GM12891 (cell line): ENCODE data around the gene RNU6-7. TPM values are rescaled to one million over a fixed set of nuclear protein-coding genes. Genes with fewer than 3 reads are reported as not detected.
A peak's percentile ranks its signal among the peaks of the same experiment; 100 is the strongest.

ENCODE experiments used
- DNase-seq: peaks from one replicate; pipeline ENCODE4 v3.0.0; 2011; ENCODE audit warnings: low spot score; ENCODE audit not compliant: insufficient read length
- FAIRE-seq: peaks from 2 replicates; lab custom pipeline; 2011; peaks lifted over from hg19 to GRCh38; lab: Jason Lieb, UNC
- PAX5 ChIP-seq: IDR thresholded peaks from 2 replicates; pipeline ENCODE4 v1.6.1; 2011; ENCODE audit warnings: low read length, moderate library complexity, mild to moderate bottlenecking; ENCODE audit not compliant: insufficient read depth, severe bottlenecking
- POLR2A ChIP-seq: IDR thresholded peaks from 2 replicates; pipeline ENCODE4 v1.6.1; 2011; ENCODE audit warnings: low read depth, low read length, control low read depth
- POLR2AphosphoS5 ChIP-seq: IDR thresholded peaks from 2 replicates; pipeline ENCODE4 v1.6.1; 2011; ENCODE audit warnings: low read depth, low read length, control low read depth
- POU2F2 ChIP-seq: IDR thresholded peaks from 2 replicates; pipeline ENCODE4 v1.6.1; 2011; ENCODE audit warnings: low read depth, mild to moderate bottlenecking, control low read depth, low read length, moderate library complexity
- SPI1 ChIP-seq: IDR thresholded peaks from 2 replicates; pipeline ENCODE4 v1.6.1; 2011; ENCODE audit warnings: low read depth, low read length, control low read depth
- TAF1 ChIP-seq: IDR thresholded peaks from 2 replicates; pipeline ENCODE4 v1.6.1; 2011; ENCODE audit warnings: low read depth, low read length, control low read depth
- polyA plus RNA-seq: library from polyadenylated mRNA; unstranded; fragments of >200 nt; gene quantifications from one replicate; pipeline ENCODE4 v1.2.1, GENCODE V29; 2012; ENCODE audit warnings: low read depth, missing spikeins, inconsistent platforms; ENCODE audit not compliant: missing spikeins

The RNU6-7 gene
- not detected for polyA plus RNA-seq

GRCh38 chr14:32201816-32202490, at the start of gene RNU6-7:
Gene RNU6-7, plus strand, starts transcription at chr14:32202045.
- no peak for FAIRE-seq
- no peak for DNase-seq
- TF ChIP-seq POU2F2, result peak; percentile 91
- no peak for TF ChIP-seq POLR2A

GRCh38 chr14:32166029-32166428, 35.8 kb upstream of the RNU6-7 start:
- DNase-seq, result no peak
- TF ChIP-seq SPI1 (peak; percentile 60), POU2F2 (no peak), PAX5 (no peak), POLR2A (no peak), TAF1 (no peak), POLR2AphosphoS5 (no peak)
- no peak for FAIRE-seq

GRCh38 chr14:32166924-32167323, 34.9 kb upstream of the RNU6-7 start:
- DNase-seq (no peak), FAIRE-seq (no peak)
- no peak for TF ChIP-seq TAF1
- no peak for TF ChIP-seq POLR2AphosphoS5

GRCh38 chr14:32167907-32168306, 33.9 kb upstream of the RNU6-7 start:
- DNase-seq, result no peak
- FAIRE-seq, result no peak
- TF ChIP-seq POLR2A (no peak), POLR2AphosphoS5 (no peak), POU2F2 (no peak), SPI1 (no peak), TAF1 (no peak), PAX5 (no peak)

- DNase-seq (no peak), FAIRE-seq (no peak)
- no peak for TF ChIP-seq PAX5
- TF ChIP-seq POU2F2, result no peak
- no peak for TF ChIP-seq POLR2A
- TF ChIP-seq TAF1, result no peak
- no peak for TF ChIP-seq SPI1
- TF ChIP-seq POLR2AphosphoS5, result no peak
Measured at GRCh38 chr14:32169191-32169590, 32.7 kb upstream of the RNU6-7 start.

GRCh38 chr14:32171469-32171868, 30.4 kb upstream of the RNU6-7 start:
- no peak for TF ChIP-seq SPI1
- no peak for TF ChIP-seq PAX5
- no peak for TF ChIP-seq POLR2A
- no peak for TF ChIP-seq POU2F2
- no peak for TF ChIP-seq POLR2AphosphoS5
- DNase-seq, result no peak
- no peak for FAIRE-seq

- no peak for TF ChIP-seq POLR2A
- no peak for TF ChIP-seq TAF1
- no peak for TF ChIP-seq PAX5
- no peak for TF ChIP-seq SPI1
- TF ChIP-seq POU2F2, result no peak
- no peak for TF ChIP-seq POLR2AphosphoS5
- FAIRE-seq (no peak), DNase-seq (no peak)
Measured at GRCh38 chr14:32183151-32184058, 18.4 kb upstream of the RNU6-7 start.

GRCh38 chr14:32185097-32185496, 16.7 kb upstream of the RNU6-7 start:
- TF ChIP-seq TAF1 (no peak), POLR2A (no peak), SPI1 (no peak), PAX5 (no peak), POU2F2 (no peak)
- FAIRE-seq (no peak), DNase-seq (no peak)

- TF ChIP-seq PAX5, result no peak
- TF ChIP-seq SPI1, result peak; percentile 78
- FAIRE-seq, result no peak
- no peak for DNase-seq
Measured at GRCh38 chr14:32186248-32186647, 15.6 kb upstream of the RNU6-7 start.

GRCh38 chr14:32189811-32190210, 12.0 kb upstream of the RNU6-7 start:
- FAIRE-seq, result peak; percentile 16
- no peak for DNase-seq
- TF ChIP-seq POLR2AphosphoS5, result no peak
- peak; percentile 71 for TF ChIP-seq SPI1
